Stimulated activated CD4-positive, alpha-beta T cell treated with anti-CD3 and anti-CD28 coated beads, TNF-alpha, amount 100 ng/mL, for 24 hours (primary cell): ENCODE results near the gene KCNN1.
"Not testable (repeated sequence)": the region's sequence is repeated elsewhere in the genome, so short reads cannot be mapped to it uniquely, and the experiment has no call there.

Source experiments
- DNase-seq, 3 experiments: peaks; one replicate each; pipeline ENCODE4 v3.0.0-alpha.2; 2020; ENCODE audit warnings: low read depth in 3 of 3

Gene KCNN1

GRCh38 chr19:18027151-18027550 is 60.2 kb downstream of the KCNN1 start:
- no peak for DNase-seq

DNA sequence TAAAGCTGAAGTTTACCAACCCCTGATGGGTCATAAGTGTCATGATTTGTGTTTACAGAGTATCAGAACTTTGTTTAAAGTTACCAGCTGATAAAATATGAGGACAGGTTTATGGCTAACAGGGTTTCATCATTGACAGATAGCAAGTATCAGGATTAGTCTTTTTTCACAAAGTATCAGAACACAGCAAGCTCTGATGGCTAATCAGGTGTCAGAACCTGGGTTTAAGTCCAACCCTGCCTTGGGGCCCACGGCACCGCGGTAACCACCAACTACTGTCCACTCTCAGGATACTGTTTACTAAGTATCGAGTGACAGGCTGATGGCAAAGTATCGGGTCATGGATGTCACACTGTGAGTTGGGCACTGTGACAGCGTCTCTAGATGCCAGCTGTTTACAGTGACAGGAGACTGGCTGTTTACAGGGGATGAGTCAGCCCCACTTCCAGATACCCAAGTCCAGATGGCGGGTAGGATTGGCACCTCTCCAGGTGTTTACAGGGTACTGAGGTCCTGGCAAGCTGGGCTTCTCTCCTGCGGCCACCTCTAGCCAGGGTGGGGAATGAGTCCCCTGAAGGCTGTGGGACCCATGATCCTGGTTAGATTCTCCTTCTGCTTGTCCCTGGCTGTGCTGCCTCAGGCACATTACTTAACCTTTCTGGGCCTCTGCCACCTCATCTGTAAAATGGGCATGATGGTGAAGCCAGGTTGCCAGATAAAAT is 62.9 kb downstream of the KCNN1 start:
- no peak for DNase-seq

DNA sequence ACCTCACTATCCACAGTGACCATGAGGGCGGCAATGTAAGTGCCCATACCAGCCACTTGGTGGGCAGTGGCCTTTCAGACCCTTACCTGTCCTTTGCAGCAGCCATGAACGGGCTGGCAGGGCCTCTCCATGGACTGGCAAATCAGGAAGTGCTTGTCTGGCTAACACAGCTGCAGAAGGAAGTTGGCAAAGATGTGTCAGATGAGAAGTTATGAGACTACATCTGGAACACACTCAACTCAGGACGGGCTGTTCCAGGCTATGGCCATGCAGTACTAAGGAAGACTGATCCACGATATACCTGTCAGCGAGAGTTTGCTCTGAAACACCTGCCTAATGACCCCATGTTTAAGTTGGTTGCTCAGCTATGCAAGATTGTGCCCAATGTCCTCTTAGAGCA is 64.5 kb downstream of the KCNN1 start:
- DNase-seq, result not testable (repeated sequence)

DNA sequence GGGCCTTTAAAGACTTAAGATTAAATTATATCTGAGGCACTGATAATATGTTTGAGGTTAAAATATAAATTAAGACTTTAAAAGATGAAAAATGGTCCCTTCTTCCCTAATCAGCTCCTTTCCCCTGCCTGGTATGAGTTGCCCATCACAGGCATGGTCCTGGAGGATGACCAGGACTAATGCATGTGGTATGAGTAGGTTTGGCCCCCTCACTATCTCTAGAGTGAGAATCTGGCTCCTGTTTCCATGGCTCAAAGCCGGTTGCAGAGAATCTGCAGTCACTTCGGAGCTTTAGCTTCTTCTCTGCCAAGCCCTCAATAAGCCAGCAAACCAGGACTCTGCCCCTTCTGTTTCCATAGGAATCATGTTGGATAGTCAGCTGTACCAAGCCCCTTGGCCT is 65.2 kb downstream of the KCNN1 start:
- DNase-seq, result not testable (repeated sequence)

GRCh38 chr19:18041054-18041453 is 74.1 kb downstream of the KCNN1 start:
- no peak for DNase-seq

DNA sequence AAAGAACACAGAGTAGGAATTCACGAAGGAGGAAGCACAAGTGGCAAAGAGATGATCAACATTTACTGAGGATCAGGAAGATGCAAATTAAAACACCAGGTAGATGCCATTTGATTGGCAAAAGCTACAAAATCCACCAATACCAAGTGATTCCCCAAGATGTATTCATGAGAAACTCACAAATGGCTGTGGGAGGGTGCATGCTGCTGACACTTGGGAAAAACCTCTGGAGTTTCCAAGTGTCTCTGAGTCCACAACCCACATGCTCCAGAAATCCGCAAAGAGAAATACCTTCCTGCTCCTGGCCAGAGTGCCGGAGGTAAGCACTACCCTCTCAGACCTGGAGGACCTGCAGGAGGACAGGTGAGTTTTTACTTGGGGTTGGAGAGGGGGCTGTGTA is 76.8 kb downstream of the KCNN1 start:
- DNase-seq, result no peak

DNA sequence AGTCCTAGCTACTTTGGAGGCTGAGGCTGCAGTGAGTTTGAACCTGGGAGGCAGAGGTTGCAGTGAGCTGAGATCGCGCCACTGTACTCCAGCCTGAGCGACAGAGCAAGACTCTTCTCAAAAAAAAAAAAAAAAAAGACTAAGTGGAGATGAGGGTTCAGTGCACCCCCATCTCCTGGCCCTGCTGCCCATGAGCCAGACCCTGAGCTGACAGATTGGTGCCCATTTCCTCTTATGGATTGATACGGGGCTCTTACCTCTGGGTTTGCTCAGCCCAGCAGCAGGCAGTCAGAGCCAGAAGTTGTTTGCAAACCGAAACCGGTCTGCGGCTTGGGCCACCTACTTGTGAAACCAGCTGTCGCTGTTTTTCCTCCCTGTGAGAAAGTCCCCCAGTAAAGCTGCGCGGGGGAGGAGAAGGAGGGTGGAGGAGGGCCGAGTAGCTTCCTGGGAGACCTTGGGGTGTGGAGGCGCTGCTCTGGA is 78.0 kb downstream of the KCNN1 start:
- peak; percentile 74 to 89 (median 81) for DNase-seq

DNA sequence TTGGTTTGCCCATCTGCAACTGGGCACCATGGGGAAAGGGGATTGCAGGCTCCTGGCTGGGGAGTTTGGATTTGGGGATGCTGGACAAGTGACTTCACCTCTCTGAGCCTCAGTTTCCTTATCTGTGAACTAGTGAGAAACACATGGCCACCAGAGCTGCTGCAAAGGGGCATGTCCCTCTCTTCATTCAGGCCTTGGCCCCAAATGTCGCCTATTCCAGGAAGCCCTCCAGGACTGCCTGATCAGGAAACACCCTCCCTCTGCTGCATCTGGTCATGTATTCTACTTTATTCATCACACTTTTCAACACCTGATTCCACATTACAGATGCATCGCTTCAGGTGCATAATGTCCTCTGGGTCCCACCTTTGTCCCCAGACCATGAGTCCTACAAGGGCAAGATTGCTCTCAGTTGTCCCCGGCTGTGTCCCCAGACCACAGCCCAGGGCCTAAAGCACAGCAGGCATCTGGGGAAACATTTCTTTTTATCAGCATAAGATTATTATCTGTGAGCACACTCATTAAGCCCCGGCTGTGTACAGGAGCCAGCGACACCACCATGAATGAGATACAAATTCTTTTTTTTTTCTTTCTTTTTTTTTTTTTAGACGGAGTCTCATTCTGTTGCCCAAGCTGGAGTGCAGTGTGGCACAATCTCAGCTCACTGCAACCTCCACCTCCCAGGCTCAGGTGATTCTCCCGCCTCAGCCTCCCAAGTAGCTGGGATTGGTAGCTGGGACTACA is 78.6 kb downstream of the KCNN1 start:
- no peak for DNase-seq

DNA sequence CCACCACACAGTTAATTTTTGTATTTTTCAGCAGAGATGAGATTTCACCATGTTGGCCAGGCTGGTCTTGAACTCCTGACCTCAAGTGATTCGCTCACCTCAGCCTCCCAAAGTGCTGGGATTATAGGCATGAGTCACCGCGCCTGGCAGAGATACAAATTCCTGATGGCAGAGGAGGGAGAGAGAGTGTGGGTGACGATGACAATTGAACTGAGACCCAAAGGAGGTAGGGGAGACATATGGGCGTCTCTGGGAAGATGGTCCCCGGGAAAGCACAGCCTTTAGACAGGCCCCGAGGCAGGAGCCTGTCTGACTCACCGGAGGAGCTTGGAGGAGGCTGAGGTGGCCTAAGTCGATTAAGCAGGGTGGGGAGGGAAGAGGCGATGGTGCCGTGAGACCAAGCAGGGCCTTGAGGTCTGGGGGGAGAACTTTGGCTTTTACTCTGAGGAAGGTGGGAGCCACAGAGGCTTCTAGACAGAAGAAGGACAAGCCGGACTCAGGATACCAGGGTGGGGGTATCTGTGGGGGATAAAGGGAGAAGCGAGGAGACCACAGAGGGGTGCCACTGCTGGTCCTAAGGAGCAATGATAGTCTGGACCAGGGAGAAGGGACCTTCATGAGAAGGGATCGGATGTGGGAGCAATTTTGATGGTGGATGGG is 79.3 kb downstream of the KCNN1 start:
- no peak for DNase-seq

DNA sequence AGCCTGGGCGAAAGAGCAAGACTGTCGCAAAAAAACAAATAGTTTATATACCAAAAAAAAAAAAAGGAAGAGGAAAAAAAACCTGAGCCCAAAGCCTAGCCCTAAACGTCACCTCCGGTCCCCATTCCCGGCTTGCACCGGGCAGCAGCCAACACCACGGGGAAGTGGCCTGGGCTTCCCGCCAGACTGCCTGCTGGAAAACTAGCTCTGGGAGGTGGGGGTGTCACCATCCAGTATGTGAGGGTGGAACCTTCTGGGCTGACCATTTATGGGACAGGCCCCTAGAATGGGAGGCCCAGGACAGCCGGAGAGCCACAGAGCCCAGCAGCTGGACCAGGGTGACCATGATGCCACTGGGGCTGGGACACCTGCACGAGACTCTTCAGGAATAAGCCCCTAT is 82.5 kb downstream of the KCNN1 start:
- no peak for DNase-seq
